A549 (cell line): Measurements from ENCODE around the gene TTC28. TPM values are rescaled to one million over a fixed set of nuclear protein-coding genes. Genes with fewer than 3 reads are reported as not detected.

Experiments
- ATAC-seq, 2 experiments: fragments of 200-7000 bp in 1 of 2; fragments of >200 bp in 1 of 2; cut with Nextera tagmentation in 1 of 2; cut with Tn5 transposase in 1 of 2; 3 replicates each; pipeline versions ENCODE4 v1.8.0 to v1.9.1; 2018 to 2020; ENCODE audit warnings: mild to moderate bottlenecking in 1 of 2, moderate library complexity in 1 of 2
- CTCF ChIA-PET: fragments of 300-600 bp; sonication (Branson Sonifier 250); formaldehyde crosslinking; extraction: SDS; loops from one replicate; lab custom pipeline; 2021; ENCODE audit warnings: antibody characterized with exemption, inconsistent platforms; lab: Yijun Ruan, JAX
- POLR2A ChIA-PET: fragments of 350-600 bp; formaldehyde crosslinking; extraction: SDS; loops from one replicate; lab custom pipeline; 2021; ENCODE audit warnings: antibody characterized with exemption, inconsistent platforms; lab: Yijun Ruan, JAX
- DNase-seq, 2 experiments: peaks; one replicate each; pipeline versions ENCODE4 v3.0.0 to v3.0.0-alpha.2; 2011 to 2016; ENCODE audit warnings: low read depth in 1 of 2, low spot score in 1 of 2
- FAIRE-seq: peaks from 2 replicates; lab custom pipeline; 2011; peaks lifted over from hg19 to GRCh38; lab: Jason Lieb, UNC
- H3K27ac ChIP-seq, 2 experiments: fragments of >200 bp; sonication (Bioruptor Twin); formaldehyde crosslinking; 3 replicates each; pipeline ENCODE4 v1.5.1; 2016 to 2017
- H3K4me1 ChIP-seq: fragments of >200 bp; sonication (Bioruptor Twin); formaldehyde crosslinking; 3 replicates; pipeline ENCODE4 v1.6.1; 2016
- H3K4me2 ChIP-seq: fragments of >200 bp; sonication (Bioruptor Twin); formaldehyde crosslinking; 3 replicates; pipeline ENCODE4 v1.6.1; 2016
- H3K4me3 ChIP-seq: fragments of >200 bp; sonication (Bioruptor Twin); formaldehyde crosslinking; 3 replicates; pipeline ENCODE4 v1.5.1; 2016
- H3K9me3 ChIP-seq: fragments of >200 bp; sonication (Bioruptor Twin); formaldehyde crosslinking; 3 replicates; pipeline ENCODE4 v1.6.1; 2016
- ATOH8 ChIP-seq: fragments of 250-450 bp; sonication (Bioruptor Pico); IDR thresholded peaks from 2 replicates; pipeline ENCODE4 v1.5.0; 2020; ENCODE audit warnings: low read depth, mild to moderate bottlenecking, moderate library complexity
- BHLHE40 ChIP-seq: IDR thresholded peaks from 2 replicates; pipeline ENCODE4 v1.6.1; 2012; ENCODE audit warnings: low read depth, low read length, inconsistent platforms
- CHD2 ChIP-seq: fragments of 150-350 bp; IDR thresholded peaks from 2 replicates; pipeline ENCODE4 v1.6.1; 2014; ENCODE audit warnings: low read length; ENCODE audit not compliant: partially characterized antibody
- E2F6 ChIP-seq: IDR thresholded peaks from 2 replicates; pipeline ENCODE4 v1.6.1; 2012; ENCODE audit warnings: low read depth, borderline replicate concordance
- ELK1 ChIP-seq: fragments of 150-350 bp; IDR thresholded peaks from 2 replicates; pipeline ENCODE4 v1.6.1; 2014; ENCODE audit warnings: low read depth, mild to moderate bottlenecking, low read length
- FOSL2 ChIP-seq, 2 experiments: fragments of 450-650 bp in 1 of 2; fragments of >200 bp in 1 of 2; sonication (Bioruptor Twin) in 1 of 2; formaldehyde crosslinking; IDR thresholded peaks; 2 replicates each; pipeline versions ENCODE4 v1.5.0 to v1.6.1; 2016 to 2020; ENCODE audit warnings: mild to moderate bottlenecking in 1 of 2, moderate library complexity in 1 of 2
- FOXS1 ChIP-seq: fragments of 250-450 bp; sonication (Bioruptor Pico); IDR thresholded peaks from 2 replicates; pipeline ENCODE4 v1.5.0; 2020; ENCODE audit warnings: mild to moderate bottlenecking, moderate library complexity
- GATA3 ChIP-seq: IDR thresholded peaks from 2 replicates; pipeline ENCODE4 v1.6.1; 2012; ENCODE audit warnings: borderline replicate concordance
- HES2 ChIP-seq: fragments of >200 bp; sonication (Bioruptor Twin); formaldehyde crosslinking; IDR thresholded peaks from 2 replicates; pipeline ENCODE4 v1.6.1; 2016
- HEYL ChIP-seq: fragments of 250-450 bp; sonication (Bioruptor Pico); IDR thresholded peaks from 2 replicates; pipeline ENCODE4 v1.8.0; 2021; ENCODE audit warnings: mild to moderate bottlenecking, moderate library complexity
- HMGXB4 ChIP-seq: fragments of 250-450 bp; sonication (Bioruptor Pico); IDR thresholded peaks from 2 replicates; pipeline ENCODE4 v1.5.0; 2021; ENCODE audit warnings: mild to moderate bottlenecking, moderate library complexity, borderline replicate concordance
- HOXB13 ChIP-seq: fragments of 250-450 bp; sonication (Bioruptor Pico); IDR thresholded peaks from 2 replicates; pipeline ENCODE4 v1.5.0; 2020; ENCODE audit warnings: low read depth, mild to moderate bottlenecking, moderate library complexity
- JUN ChIP-seq, 2 experiments: fragments of >200 bp; sonication (Bioruptor Twin); formaldehyde crosslinking; IDR thresholded peaks; 2 replicates in 1 of 2; 3 replicates in 1 of 2; pipeline ENCODE4 v1.6.1; 2016 to 2017
- JUNB ChIP-seq: fragments of >200 bp; sonication (Bioruptor Twin); formaldehyde crosslinking; IDR thresholded peaks from 2 replicates; pipeline ENCODE4 v1.6.1; 2016
- MAZ ChIP-seq: fragments of 150-350 bp; IDR thresholded peaks from 2 replicates; pipeline ENCODE4 v1.6.1; 2014; ENCODE audit warnings: antibody characterized with exemption, low read depth, low read length, borderline replicate concordance
- MYC ChIP-seq: IDR thresholded peaks from 2 replicates; pipeline ENCODE4 v1.6.1; 2012; ENCODE audit warnings: mild to moderate bottlenecking, inconsistent platforms, low read length, improper control_type of control experiment, borderline replicate concordance
- PHF8 ChIP-seq: fragments of 200-600 bp; sonication (generic); IDR thresholded peaks from 2 replicates; pipeline ENCODE4 v1.6.1; 2016; ENCODE audit warnings: low read depth, mild to moderate bottlenecking, antibody characterized with exemption, moderate library complexity, borderline replicate concordance
- POLR2A ChIP-seq: IDR thresholded peaks from 2 replicates; pipeline ENCODE4 v1.6.1; 2012; ENCODE audit warnings: mild to moderate bottlenecking, low read length
- RARB ChIP-seq: fragments of 250-450 bp; sonication (Bioruptor Pico); IDR thresholded peaks from 2 replicates; pipeline ENCODE4 v1.8.0; 2021; ENCODE audit warnings: mild to moderate bottlenecking, moderate library complexity
- REST ChIP-seq: fragments of 200-600 bp; sonication (generic); IDR thresholded peaks from 2 replicates; pipeline ENCODE4 v1.6.1; 2016; ENCODE audit warnings: antibody characterized with exemption, mild to moderate bottlenecking, moderate library complexity
- RNF2 ChIP-seq: fragments of 200-600 bp; sonication (generic); IDR thresholded peaks from 2 replicates; pipeline ENCODE4 v1.6.1; 2016; ENCODE audit warnings: low read depth, mild to moderate bottlenecking, antibody characterized with exemption, moderate library complexity, borderline replicate concordance
- SMC3 ChIP-seq: fragments of >200 bp; sonication (Bioruptor Twin); formaldehyde crosslinking; IDR thresholded peaks from 3 replicates; pipeline ENCODE4 v1.6.1; 2018; ENCODE audit warnings: inconsistent platforms
- SREBF2 ChIP-seq: fragments of 450-650 bp; IDR thresholded peaks from 2 replicates; pipeline ENCODE4 v1.6.1; 2014; ENCODE audit warnings: mild to moderate bottlenecking, moderate library complexity
- TFCP2L1 ChIP-seq: fragments of 250-450 bp; sonication (Bioruptor Pico); IDR thresholded peaks from 2 replicates; pipeline ENCODE4 v1.5.0; 2021; ENCODE audit warnings: mild to moderate bottlenecking
- TP53 ChIP-seq: fragments of 250-450 bp; sonication (Bioruptor Pico); IDR thresholded peaks from 2 replicates; pipeline ENCODE4 v1.5.0; 2021; ENCODE audit warnings: mild to moderate bottlenecking, moderate library complexity
- USF2 ChIP-seq: fragments of 450-650 bp; IDR thresholded peaks from 2 replicates; pipeline ENCODE4 v1.6.1; 2014; ENCODE audit warnings: antibody characterized with exemption
- WGBS: methylation state at CpG from one replicate; pipeline ENCODE4 v1.1.6; 2017; ENCODE audit errors: missing lambda C conversion rate; 5-methylcytosine and 5-hydroxymethylcytosine counted together
- polyA plus RNA-seq, 4 experiments: library from polyadenylated mRNA; depleted of rRNA in 3 of 4; stranded (reverse); fragments of >200 nt; fragmentation: RNase III in 1 of 4; extraction: RNeasy Plus Mini Kit Qiagen cat#74134 plus additional on column Dnase treatment in 1 of 4; gene quantifications; 2 replicates in 3 of 4; 3 replicates in 1 of 4; pipeline ENCODE4 v1.2.3, GENCODE V29; 2011 to 2017

TTC28 gene
- polyA plus RNA-seq, 2 of the 4 experiments (the other 2 are of a cell fraction), result 2.6 to 3.8 TPM

GRCh38 chr22:28203286-28203685, 476.4 kb downstream of the TTC28 start:
- Histone ChIP-seq H3K4me1 (no peaks in the 10 kb centered on the region), H3K4me2 (no peak overlapping the region), H3K4me3 (no peak overlapping the region), H3K9me3 (no peaks in the 10 kb centered on the region), H3K27ac (no peak overlapping the region)
- POLR2A ChIA-PET, result no interaction called here
- no peak for DNase-seq
- CTCF ChIA-PET, result no interaction called here
- TF ChIP-seq MYC, result no peak
- no peak for TF ChIP-seq HMGXB4 (CRISPR knock-in tag)
- no peak for TF ChIP-seq CHD2
- no peak for TF ChIP-seq FOXS1 (CRISPR knock-in tag)
- TF ChIP-seq ELK1, result no peak
- no peak for TF ChIP-seq TFCP2L1
- TF ChIP-seq HOXB13 (CRISPR knock-in tag), result no peak
- no peak for TF ChIP-seq JUNB
- no peak for TF ChIP-seq PHF8
- TF ChIP-seq MAZ, result no peak
- TF ChIP-seq POLR2A, result no peak
- TF ChIP-seq ATOH8 (CRISPR knock-in tag), result no peak
- TF ChIP-seq REST, result no peak
- TF ChIP-seq HES2, result no peak
- no peak for TF ChIP-seq HEYL (CRISPR knock-in tag)
- no peak for TF ChIP-seq TP53
- TF ChIP-seq BHLHE40, result no peak
- TF ChIP-seq JUN (IDR thresholded peaks at IDR 0.05), result no peak
- TF ChIP-seq E2F6, result no peak
- WGBS, result 97% methylated on average over 1 of the region's 1 CpG
- no peak for FAIRE-seq
- no peak for ATAC-seq

GRCh38 chr22:28198692-28199091, 480.9 kb downstream of the TTC28 start:
- ATAC-seq, result no peak
- Histone ChIP-seq H3K9me3 (no peaks in the 10 kb centered on the region), H3K4me1 (no peaks in the 10 kb centered on the region), H3K4me3 (no peak overlapping the region), H3K27ac (no peak overlapping the region), H3K4me2 (no peak overlapping the region)
- CTCF ChIA-PET, result no interaction called here
- no peak for FAIRE-seq
- POLR2A ChIA-PET, result no interaction called here
- WGBS, result 91% methylated on average over 2 of the region's 2 CpGs
- DNase-seq, result no peak
- TF ChIP-seq HES2 (no peak), GATA3 (no peak), RNF2 (no peak), RARB (CRISPR knock-in tag) (no peak), SREBF2 (no peak), USF2 (no peak), SMC3 (no peak), POLR2A (no peak), FOSL2 (IDR thresholded peaks at IDR 0.05) (no peak), FOSL2 (CRISPR knock-in tag; IDR thresholded peaks at IDR 0.05) (no peak), HMGXB4 (CRISPR knock-in tag) (no peak)
